Suppressor macrophage treated with lipopolysaccharide for 1 hour (primary cell): ENCODE data around the gene MPO.

Experiments
- DNase-seq, 3 donors: peaks; one replicate each; pipeline ENCODE4 v3.0.0-alpha.2; 2020 to 2022

Gene MPO

DNA sequence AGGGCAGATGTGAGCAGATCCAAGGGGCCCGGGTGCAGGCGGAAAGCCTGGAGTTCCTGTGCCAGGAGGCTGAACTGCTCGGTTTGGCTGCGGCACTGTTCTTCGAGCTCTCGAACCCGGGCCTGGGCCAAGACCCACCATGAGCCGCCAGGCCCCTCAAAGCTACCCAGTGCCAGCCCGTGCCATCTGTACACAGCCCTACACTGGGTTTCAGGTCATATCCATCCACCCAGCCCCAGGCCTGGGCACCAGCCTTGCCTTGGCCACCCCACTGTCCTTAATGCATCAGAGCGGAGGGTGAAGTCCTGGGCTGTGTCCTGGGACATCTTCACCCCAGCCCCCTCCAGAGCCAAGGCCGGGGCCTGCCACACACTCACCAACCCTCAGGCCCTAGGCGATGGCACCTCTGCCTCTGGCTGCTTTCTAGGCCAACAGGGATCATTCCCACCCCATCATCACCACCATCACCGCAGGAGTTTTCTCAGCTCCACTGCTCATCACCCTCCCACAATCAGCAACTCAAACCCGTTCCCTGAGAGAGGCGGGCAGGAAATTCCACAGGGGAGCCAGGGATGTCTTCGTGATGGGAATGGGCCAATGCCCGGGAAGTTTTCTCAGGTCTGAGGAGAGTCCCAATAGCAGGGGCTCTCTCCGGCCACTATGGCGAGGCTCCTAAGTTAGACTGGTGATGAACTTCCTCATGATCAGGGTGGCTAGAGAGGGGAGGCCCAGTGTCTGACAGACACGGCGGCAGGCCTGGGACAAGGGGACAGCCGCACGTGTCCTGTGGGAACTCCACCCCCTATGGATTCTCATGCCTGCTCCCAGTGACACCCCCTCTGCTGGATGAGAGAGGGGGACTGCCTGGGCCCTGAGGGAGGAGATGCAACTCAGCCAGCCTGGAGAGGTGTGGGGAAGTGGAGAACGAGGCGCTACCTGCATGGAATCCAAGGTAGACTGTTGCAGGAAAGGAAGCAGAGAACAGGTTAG is 38.7 kb upstream of the MPO start:
- no peak for DNase-seq

DNA sequence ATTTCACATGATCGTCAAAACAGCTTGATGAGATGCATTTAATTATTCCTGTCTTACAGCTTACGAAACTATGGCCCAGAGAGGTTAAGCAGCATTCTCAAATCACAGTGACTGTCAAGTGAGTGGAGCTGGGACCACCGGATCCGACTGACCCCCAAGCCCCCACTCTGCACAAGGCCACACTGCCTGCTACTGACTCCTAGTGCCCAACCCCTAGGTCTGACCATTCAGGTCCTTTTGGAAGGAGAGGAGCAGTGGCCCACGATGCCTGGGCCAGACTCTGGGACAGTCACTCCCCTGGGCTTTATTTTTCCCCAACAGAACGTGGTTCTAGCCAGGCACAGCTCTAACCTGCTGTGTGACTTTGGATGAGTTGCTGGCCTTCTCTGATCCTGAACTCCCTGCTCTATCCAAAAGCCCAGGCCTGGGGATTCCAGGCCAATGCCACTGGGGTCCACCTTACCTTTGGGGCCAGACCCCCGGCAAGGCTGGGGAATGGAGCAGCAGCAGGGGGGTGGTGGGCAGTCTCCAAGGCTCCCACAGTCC is 38.0 kb upstream of the MPO start:
- DNase-seq: no peak

DNA sequence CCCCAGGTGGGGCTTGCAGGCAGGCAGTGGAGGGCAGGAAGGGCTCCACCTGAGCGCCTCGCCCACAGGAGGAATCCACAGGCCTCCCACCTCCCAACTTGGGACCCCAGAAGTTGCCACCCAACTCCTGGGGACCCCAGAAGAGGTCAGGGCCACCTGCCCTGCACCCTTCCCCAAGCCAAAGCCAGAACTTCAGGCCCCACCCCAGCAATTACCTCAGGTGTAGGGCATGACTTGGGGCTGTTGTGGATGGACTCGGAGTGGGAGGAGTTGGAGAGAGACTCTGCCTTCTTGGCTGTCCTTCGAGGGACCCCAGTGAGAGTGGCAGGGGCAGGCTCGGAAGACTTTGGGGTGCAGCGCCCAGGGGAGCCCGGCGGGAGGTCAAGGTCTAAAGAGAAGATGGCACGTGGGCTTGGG is 37.3 kb upstream of the MPO start:
- DNase-seq: no peak

DNA sequence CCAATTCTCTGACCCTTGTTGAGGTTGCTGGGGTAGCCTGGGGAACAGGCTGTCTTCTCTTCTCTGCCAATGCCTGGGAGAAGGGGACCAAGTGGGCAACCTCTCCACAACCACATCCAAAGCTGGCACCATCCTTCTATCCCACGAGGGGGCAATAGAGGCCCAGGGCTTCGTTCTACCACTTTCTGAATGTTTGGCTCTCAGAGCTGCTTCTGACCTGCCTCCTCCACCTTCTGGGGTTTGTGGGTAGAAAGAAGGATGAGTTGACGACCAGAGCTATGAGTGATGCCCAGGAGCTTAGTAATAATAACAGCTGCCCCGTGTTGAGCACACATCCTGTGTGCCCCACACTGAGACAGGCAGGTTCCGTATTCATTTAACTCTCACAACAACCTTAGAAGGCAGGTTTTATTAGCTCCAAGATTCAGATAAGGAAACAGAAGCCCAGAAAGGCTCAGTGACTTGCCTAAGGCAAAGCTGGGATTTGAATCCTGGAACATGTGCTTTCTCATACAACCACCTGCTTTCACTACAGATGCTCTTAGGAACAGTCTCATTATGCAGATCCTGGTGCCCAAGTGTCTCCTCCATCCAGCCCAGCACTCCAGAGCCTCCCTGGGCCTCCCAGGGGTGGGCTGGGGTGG is 36.8 kb upstream of the MPO start:
- DNase-seq: peak; percentile 70 to 75 (median 70)

DNA sequence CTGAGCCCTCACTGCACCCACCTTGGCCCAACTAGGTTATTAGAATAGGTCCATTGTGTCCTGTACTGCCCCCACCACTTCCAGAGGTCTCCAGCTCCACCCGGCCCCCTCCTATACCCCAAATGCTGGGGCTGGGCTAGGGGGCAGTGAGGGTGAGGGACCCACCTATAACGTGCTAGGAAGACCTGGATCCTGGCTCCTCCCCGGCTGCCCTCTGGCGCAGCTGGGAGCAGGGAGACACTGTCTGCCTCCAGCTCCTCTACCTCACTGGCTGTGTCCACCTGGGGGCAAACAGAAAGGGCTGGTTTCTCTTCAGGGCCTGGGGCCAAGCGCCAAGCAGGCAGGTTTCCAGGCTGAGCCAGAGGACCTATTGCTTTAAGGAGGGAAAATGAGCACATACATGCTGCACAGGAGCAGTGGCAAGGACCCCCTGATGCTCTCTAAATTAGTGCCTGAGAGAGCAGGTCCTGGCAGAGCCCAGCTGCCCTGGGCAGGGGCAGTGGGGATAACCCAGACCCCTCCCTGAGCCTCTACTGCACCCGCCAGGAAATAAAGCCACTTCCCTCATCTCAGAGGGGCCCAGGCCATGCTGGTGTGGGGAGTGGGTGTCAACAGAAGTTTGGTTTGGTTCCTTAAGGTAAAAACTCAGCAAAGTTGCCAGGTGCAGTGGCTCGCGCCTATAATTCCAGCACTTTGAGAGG is 35.7 kb upstream of the MPO start:
- DNase-seq: no peak

DNA sequence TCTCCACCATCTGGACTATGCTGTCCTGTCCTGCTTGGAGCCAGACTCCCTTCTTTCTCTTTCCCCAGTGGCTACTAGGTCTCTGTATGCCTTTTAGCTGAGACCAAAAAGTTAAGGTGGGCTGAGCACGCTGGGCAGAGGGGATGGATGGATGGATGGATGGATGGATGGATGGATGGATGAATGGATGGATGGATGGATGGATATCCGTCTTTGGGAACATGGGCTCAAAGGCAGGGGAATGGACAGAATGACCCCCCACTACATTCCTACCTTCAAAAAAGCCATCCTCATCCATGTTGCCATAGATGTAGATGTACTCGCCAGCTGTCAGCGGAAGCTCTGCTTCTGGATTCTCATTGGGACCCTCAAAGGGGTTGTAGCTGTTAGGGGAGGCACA is 35.0 kb upstream of the MPO start:
- no peak for DNase-seq

DNA sequence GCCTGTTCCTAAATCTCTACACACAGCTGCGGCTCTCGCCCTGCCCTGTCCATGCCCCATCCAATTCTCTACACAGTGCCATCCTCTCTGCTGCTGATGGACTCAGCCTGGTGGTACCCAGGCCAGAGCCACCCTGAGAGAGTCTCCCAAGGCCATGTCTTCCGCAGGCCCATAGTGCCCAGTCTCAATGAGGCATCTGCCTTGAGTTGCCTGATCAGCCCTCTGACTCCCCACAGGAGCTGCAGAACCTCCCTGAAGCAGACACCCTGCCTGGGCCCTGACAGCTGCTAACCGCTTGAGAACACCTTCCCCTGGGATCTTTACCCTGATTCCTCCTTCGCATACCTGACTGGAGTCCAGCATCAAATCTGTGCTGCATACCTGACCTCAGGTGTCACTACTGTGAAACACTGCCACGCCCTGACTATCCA is 34.6 kb upstream of the MPO start:
- no peak for DNase-seq

DNA sequence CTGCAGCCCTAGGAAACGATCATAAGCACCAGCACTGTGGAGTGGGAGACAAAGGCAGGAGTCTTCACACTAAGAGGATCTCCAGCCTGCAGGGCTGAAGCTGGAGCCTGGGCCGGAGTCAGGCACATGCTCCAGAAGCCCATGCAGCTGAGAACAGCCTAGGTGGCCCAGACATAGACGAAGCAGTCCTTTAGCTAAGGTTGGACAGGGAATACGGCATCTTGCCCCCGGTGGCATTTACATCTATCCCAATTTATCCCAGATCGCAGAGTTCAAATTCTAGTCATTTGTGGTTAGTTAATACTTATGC is 33.9 kb upstream of the MPO start:
- no peak for DNase-seq

DNA sequence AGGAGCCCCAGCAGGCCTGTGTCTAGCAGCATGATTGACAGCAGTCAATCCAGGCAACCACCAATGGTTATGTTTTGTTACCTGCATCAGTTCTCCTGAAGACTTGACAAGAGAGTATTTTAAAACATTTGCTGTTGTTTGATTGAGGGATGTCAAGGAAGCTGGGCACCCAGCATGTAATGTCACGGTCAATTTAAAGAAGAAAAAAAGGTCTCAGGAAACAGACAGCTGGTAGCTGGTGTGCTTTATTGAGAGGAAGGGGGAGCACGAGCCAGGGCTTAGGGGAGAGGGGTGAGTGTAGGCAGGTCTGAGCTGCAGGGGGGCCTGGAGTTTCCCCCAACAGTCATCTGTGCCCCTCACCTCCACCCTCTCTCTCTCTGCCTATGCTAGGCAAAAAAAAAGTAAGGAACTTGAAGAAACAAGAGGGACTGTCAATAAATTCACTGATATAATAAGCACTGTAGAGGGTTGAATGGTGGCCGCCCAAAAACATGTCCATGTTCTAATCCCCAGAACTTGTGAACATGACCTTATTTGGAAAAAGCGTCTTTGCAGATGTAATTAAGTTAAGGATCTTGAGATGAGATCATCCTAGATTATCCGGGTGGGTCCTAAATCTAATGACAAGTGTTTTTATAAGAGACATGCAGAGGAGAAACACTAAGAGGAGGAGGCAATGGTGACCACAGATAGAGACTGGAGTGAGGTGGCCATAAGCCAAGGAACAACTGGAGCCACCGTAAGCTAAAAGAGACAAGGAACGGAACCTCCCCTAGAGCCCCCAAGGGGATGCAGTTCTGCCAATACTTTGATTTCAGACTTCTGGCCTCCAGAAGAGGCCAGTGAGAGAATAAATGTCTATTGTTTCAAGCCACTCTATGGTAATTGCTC is 33.3 kb upstream of the MPO start:
- no peak for DNase-seq

DNA sequence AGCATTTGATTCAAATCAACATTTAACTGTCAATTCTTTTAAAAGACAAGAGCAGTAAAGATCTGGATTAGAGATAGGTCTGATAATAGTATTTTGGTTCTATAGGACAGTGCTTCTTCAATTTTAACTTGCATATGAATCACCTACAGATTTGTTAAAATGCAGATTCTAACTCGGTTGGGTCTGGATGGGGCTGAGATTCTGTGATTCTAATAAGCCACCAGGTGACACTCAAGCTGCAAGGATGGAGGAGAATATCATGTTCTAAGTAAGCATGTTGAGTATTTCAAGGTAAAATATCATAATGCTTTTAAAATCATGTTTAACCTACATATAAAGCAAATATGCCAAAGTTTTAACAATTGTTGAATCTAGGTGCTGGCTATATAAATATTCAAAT is 32.1 kb upstream of the MPO start:
- no peak for DNase-seq

DNA sequence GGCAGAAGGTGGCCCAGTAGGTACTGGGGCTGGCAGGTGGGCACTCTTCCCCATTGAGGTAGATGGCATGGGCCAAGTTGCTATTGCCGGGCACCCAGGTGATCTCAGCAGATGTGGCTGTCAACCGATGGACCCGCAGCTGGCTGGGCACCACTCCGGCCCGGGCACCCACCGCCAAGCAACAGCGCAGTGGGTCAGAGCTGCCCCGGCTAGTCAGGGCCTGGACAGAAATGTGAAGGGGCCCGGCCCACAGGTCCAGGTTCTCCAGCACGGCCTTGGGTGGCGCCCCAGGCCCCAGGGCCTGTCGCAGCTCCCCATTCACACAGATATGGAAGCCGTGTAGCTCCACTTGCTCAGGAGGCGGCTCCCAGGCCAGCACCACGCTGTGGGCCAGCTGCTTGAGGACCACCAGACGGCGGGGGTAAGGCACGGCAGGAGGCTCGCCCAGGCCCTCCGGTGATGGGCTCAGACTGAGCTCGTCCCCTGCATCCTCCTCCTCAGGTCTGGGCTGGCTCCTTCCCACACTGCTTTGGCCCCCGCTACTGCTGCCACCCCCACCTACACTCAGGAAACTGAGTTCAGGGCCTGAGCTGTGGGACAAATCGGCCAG is 31.4 kb upstream of the MPO start:
- DNase-seq: no peak

DNA sequence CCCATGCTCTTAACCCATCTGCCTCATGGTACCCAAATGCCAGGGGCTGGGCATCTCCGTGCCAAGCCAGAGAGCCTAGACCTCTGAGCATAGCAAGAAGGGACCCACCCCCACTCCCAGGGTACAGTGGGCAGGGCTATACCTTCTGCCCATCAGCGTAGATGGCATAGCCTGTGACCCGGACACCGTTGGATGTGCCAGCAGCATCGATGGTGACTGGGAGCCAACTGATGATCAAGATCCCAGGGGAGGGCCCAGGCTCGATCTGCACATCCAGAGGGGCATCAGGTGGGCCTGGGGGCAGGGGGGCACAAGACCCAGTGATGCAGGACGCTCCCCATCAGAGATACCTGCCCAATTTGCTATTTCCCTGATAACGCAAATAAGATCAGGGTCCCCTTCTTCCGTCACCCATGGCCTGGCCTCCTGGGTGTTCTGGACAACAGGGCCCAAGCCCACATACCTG is 30.7 kb upstream of the MPO start:
- DNase-seq: no peak

DNA sequence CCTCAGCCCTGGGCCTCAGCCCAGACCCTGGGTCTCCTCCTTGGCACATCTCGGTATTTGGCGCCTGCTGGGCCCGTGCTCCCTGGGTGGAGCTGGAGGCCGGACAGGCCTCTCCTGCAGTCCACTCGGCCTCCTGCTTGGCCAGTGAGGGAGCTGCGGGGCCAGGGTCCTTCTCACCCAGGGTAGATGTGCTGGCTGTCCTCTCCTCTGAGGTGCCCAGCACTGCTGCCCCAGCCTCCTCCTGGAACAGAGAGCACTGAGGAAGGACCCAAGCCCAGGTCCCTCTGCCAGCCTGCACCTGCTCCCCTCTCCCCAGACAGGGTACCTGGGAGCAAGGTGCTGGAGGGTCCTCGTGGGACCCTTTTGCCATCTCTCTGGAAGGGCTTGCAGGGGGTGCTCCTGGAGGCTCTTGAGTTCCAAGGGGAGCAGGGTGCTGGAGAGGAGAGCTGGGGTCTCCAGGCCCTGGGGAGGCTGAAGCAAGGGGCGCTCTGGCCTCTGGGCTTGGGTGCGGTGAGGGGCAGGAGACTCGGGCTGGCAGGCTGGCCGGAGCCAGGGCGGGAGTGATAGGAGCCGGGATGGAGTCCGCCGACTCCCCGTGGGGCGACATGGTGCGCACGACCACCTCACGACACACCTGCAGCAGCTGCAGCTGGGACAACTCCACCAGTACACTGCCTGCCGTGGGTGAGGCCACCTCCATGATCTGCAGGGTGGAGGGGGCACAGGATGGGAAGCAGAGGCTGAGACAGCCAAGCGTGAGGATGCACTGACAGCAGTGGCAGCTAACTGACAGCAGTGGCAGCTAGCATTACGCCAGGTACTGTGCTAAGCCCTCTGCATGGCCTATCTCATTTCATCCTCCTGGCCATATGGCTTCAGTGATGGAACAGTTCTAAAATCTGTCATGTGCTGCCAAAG is 30.0 kb upstream of the MPO start:
- DNase-seq: no peak

DNA sequence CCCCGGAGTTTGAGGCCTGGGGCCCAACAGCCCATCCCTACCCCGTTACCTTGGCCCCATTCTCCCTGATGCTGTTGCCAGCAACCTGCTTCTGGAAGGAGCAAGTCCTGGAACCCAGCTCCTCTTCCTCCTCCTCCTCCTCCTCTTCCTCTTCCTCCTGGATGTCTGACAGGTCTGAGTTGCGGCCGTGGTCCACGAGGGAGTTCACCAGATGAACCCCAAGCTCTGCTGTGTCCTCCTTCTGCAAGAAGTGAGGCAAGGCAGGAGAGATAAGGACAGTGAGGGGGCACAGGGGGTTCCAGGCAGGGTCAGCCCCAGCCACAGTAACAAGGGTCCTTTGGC is 29.2 kb upstream of the MPO start:
- no peak for DNase-seq

DNA sequence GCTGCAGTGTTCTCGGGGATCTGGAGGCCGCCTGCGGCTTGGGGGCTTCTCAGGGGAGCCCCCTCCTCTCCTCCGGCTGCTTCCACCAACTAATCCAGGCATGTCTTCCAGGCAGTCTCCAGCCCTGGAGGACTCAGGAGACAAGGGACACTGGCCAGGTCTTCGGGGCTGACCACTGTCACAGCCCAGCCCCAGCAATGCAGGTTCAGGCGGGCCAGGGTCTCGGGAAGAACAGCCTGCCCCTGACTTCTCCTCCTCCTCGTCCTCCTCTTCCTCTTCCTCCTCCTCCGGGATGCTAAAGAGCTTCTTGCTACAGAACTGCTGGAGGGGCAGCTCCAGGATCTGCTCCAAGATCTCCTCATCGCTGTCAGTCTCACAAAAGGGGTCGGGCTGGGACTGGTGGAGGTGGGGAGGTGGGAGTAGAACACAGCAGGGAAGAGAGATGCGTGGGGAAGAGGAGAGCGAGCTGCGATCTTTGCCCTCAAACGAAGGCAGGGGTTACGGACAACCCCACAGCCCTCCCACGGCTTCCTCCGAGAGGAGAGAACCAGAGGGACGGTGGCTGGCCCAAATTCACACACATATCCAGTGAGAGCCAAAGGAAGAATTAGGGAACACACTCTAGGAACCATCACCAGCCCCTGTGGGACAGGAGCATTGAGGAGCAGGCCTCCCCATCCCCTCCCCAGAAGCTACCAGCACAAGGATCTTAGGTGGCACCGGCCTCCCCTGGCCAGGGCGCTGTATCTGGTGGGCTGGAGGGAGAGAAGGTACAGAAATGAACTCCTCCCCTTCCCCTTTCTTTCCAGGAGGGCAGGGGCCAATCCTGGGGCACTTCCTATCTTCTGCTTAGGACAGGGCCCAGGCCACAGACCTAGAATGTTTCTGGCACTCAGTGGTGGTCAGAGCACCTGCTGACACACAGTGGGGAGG is 28.5 kb upstream of the MPO start:
- DNase-seq: peak; percentile 39 to 55 (median 40)

DNA sequence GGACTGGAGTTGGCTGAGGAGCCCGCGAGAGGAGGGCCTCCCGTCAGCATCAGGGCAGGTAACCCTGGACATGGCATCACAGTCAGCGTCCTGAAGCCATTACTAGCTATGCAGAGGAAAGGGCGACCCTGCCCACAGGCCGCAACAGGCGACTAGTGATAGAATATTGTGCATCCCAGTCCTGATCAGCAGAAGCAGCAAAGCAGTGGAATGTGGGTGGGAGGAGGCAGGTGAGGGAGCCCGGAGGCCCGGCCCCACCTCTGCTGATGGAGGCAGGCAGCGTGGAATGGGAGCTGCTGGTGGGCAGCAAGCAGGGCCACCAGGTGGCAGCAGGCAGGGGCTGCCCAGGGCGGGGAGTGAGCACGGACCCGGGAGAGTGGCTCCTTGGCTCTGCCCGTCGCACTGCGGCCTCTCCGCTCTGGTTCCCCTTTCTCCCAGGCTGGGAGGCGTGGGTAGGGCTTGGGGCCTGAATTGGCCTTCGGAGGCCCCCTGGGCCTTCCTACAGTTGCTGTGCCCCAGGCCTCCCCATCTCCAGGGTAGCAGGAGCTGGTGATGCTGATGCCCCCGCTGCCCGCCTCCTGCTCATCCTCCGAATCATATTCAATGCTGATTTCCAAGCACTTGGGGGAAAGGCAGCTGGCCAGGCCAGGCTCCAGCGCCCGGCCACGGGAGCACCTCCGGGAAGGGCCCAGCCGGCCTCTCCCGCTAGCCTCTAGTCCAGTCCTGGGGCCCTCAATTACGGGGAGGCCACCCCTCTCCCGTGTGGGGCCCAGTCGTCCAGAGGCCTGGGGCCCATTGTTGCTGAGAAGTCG is 27.6 kb upstream of the MPO start:
- peak; percentile 72 to 81 (median 74) for DNase-seq

DNA sequence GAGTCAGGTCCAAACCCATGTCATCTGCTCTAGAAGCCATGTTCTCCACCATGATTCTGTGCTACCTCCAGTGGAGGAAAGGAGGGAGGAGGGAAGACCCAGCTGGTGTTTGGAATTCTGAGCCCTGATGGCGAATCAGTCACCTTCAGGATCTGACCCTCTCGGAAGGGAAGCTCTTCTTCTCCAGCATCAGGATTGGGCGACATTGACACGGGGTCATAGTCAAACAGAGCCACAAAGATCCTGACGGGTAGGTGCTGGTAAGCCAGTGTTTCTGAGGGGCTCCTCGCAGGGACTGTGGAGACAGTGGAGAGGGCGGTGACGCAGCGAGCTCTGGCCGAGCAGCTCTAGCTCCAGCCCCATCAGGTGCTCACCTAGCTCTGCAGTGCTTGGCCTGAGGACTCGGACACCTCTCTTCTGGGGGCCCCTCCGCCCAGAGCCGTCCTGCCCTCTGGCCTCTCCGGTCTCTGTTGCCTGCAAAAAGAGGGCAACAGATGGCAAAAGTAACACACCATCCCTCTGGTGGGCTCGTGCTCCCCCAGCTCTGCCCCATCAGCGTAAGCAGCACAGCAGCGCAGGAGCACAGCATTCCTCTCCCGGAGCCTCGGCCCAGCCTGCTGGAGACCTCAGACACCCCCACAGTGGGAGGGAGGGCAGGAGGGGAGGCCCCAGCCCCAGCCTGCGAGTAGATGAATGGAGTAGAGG is 26.9 kb upstream of the MPO start:
- DNase-seq: no peak
